Activated naive CD4-positive, alpha-beta T cell treated with anti-CD3 and anti-CD28 coated beads, Interleukin-2, amount 10 ng/mL, durations not matched to agents 5 hours and 36 hours (primary cell): ENCODE data around the gene PISD. TPM values are rescaled to one million over a fixed set of nuclear protein-coding genes. Genes with fewer than 3 reads are reported as not detected.

Experiments used
- microRNA-seq: library from miRNA; unstranded; fragments of <30 nt; microRNA quantifications from one replicate; pipeline ENCODE4 v1.2.0, GENCODE V29; 2022; ENCODE audit warnings: borderline microRNAs expressed, borderline replicate concordance
- total RNA-seq, 2 experiments: library from RNA; stranded (reverse); gene quantifications; one replicate each; pipeline ENCODE4 v1.2.3, GENCODE V29; 2021

The PISD gene
- 10 to 100 TPM; 19.0 to 19.4 TPM for total RNA-seq

GRCh38 chr22:31661851-31662667 lies at the start of gene PISD:
Gene PISD, minus strand, starts transcription at chr22:31662215. Its CDS starts 7 bp downstream, at chr22:31662208.

Small RNA genes within 50 kb of the gene (microRNA-seq; reads per million reads assigned to microRNA genes)
- gene MIR7109, result not detected

Other genes with a start within 250 kb of the PISD start
- gene EIF4ENIF1, start 172.4 kb downstream of the PISD start, total RNA-seq, result 10 to 100 TPM; 38.3 to 40.3 TPM
- 100 to 1,000 TPM; 128 to 143 TPM for gene SFI1, start 165.7 kb downstream of the PISD start, total RNA-seq
- 10 to 100 TPM; 55.3 to 60.5 TPM for gene PRR14L, start 87.9 kb upstream of the PISD start, total RNA-seq
- 10 to 100 TPM; 30.9 to 35.5 TPM for gene DEPDC5, start 91.8 kb upstream of the PISD start, total RNA-seq